Lower leg skin (tissue), 4 donors: ENCODE results near the gene ATP2B3. TPM values are rescaled to one million over a fixed set of nuclear protein-coding genes. Genes with fewer than 3 reads are reported as not detected.

ENCODE experiments used
- DNase-seq, 2 donors: peaks; one replicate each; pipeline ENCODE4 v3.0.0-alpha.2; 2019; ENCODE audit warnings: low spot score in 2 of 2
- H3K4me3 ChIP-seq: fragments of 200-600 bp; sonication (generic); 2 replicates; pipeline ENCODE4 v1.5.1; 2017; ENCODE audit warnings: mild to moderate bottlenecking, low read depth; ENCODE audit not compliant: poor library complexity, severe bottlenecking
- POLR2A ChIP-seq, 2 donors: fragments of 450-650 bp; IDR thresholded peaks; one replicate each; pipeline ENCODE4 v1.6.1; 2016 to 2017; ENCODE audit warnings: antibody characterized with exemption in 2 of 2, mild to moderate bottlenecking in 1 of 2, moderate library complexity in 1 of 2
- WGBS, 2 donors: methylation state at CpG; one replicate each; pipeline ENCODE4 v1.1.5; 2018; 5-methylcytosine and 5-hydroxymethylcytosine counted together
- intact Hi-C: fragments of 100-400 bp; cut with DNase I; formaldehyde crosslinking; loops from one replicate; pipeline ENCODE4 v1.15.0; 2023; ENCODE audit warnings: low total_unique reads
- total RNA-seq, 4 donors: library from RNA; depleted of rRNA; stranded (reverse); fragments of >200 nt; gene quantifications; one replicate each; pipeline ENCODE4 v1.1.0, GENCODE V29; 2016
- TF ChIP-seq, protein P1 (sequence below), 3 donors: fragments of 450-650 bp; IDR thresholded peaks; one replicate each; pipeline ENCODE4 v1.5.1; 2016; ENCODE audit warnings: antibody characterized with exemption in 3 of 3, mild to moderate bottlenecking in 3 of 3, moderate library complexity in 2 of 3

Gene ATP2B3
- total RNA-seq, 4 donors from 2014 or later: 0.07 TPM; not detected in 3

DNA sequence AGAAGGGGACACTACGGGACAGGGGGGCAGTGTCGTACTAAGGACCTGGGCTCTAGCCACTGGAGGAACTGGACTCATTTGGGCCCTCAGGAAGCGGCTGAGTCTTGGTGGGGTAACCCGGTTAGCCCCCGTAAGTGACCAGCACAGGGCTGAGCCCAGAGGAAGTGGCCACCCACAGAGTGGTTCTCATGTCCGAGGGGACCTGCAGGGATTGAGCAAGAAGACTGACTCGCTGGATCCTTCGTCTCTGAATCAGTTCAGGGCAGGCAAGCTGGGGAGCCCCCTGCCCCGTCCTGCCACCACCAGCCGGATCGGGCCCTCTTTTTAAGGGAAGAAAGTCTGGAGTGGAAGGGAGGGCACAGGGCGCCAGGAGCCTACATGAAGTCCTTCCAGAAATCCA is 23.4 kb upstream of the ATP2B3 start:
- H3K4me3 ChIP-seq: no peak overlapping the region
- WGBS, 2 donors: 78 to 100% methylated on average over 2 to 12 of the region's 12 CpGs
- intact Hi-C loops: no loop called here

DNA sequence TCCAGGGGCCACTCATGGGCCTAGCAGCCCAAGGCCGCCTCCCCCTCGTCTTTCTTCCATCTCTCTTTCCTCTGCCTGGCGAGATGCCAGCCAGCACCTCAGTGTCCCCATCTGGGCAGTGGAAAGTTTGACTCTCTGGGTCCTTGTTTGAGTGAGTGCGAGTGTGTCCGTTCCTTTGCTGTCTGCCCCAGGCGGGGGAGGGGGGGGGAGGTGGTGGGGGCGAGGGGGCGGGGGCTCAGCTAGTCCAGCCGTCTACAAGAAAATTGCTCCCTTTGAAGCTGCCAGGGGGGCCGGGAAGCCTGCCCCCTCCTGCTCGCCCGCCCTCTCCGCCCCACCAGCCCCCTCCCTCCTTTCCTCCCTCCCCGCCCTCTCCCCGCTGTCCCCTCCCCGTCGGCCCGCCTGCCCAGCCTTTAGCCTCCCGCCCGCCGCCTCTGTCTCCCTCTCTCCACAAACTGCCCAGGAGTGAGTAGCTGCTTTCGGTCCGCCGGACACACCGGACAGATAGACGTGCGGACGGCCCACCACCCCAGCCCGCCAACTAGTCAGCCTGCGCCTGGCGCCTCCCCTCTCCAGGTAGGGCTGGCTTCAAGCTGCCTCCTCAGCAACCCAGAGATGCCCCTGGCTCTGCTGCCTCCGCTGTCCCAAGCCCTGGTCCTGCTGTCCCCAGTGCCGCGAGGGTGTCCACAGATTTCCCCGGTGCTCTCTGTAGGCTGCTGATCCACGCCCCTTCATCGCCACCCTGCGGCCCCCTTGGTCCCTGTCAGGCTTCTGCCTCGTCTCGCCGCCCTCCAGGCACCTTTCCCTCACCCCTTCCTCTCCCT is 22.7 kb upstream of the ATP2B3 start, which contains the start of gene BGN:
TSS of gene BGN (plus strand) at position 440 of the 821 bp plus-strand sequence. CDS start 9,652 bp downstream, outside the sequence.
- WGBS, 2 donors: 6 to 29% methylated on average over 11 to 33 of the region's 41 CpGs
- no peak for DNase-seq
- intact Hi-C loops: no loop called here
- H3K4me3 ChIP-seq: no peak within 1 kb of the TSS
- no peak for TF ChIP-seq POLR2A (IDR thresholded peaks at IDR 0.05)
- TF ChIP-seq, protein P1, sequence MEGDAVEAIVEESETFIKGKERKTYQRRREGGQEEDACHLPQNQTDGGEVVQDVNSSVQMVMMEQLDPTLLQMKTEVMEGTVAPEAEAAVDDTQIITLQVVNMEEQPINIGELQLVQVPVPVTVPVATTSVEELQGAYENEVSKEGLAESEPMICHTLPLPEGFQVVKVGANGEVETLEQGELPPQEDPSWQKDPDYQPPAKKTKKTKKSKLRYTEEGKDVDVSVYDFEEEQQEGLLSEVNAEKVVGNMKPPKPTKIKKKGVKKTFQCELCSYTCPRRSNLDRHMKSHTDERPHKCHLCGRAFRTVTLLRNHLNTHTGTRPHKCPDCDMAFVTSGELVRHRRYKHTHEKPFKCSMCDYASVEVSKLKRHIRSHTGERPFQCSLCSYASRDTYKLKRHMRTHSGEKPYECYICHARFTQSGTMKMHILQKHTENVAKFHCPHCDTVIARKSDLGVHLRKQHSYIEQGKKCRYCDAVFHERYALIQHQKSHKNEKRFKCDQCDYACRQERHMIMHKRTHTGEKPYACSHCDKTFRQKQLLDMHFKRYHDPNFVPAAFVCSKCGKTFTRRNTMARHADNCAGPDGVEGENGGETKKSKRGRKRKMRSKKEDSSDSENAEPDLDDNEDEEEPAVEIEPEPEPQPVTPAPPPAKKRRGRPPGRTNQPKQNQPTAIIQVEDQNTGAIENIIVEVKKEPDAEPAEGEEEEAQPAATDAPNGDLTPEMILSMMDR (IDR thresholded peaks at IDR 0.05): no peak

More for the DNA sequence above, 23.4 kb upstream of the ATP2B3 start:
- no peak for TF ChIP-seq POLR2A (IDR thresholded peaks at IDR 0.05)
- TF ChIP-seq, protein P1 (IDR thresholded peaks at IDR 0.05): no peak
- DNase-seq: no peak

DNA sequence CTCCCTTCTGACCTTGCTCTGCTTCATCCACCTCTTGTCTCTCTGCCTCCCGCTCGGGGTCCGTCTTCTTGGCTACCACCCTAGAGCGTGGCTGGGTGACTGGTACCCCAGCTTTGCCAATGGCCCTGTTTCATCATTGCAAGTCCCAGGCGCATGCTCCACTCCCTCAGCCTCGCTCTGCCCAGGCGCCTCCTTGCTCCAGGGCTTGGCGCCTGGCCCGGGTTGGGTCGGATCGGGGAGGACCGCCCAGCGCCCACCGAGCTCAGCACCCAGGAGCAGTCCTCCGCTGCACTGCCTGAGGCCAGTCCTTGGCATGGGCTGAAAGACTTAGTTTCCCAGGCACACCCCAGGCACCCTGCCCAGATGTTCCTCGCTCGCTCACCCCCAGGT is 22.1 kb upstream of the ATP2B3 start:
- TF ChIP-seq POLR2A (IDR thresholded peaks at IDR 0.05): no peak
- TF ChIP-seq, protein P1 (IDR thresholded peaks at IDR 0.05): no peak
- intact Hi-C loops: no loop called here
- peak in 1 of 2 donors; percentile 21 for DNase-seq
- 3 to 34% methylated on average over 4 to 17 of the region's 17 CpGs for WGBS, 2 donors
- H3K4me3 ChIP-seq: no peak overlapping the region

DNA sequence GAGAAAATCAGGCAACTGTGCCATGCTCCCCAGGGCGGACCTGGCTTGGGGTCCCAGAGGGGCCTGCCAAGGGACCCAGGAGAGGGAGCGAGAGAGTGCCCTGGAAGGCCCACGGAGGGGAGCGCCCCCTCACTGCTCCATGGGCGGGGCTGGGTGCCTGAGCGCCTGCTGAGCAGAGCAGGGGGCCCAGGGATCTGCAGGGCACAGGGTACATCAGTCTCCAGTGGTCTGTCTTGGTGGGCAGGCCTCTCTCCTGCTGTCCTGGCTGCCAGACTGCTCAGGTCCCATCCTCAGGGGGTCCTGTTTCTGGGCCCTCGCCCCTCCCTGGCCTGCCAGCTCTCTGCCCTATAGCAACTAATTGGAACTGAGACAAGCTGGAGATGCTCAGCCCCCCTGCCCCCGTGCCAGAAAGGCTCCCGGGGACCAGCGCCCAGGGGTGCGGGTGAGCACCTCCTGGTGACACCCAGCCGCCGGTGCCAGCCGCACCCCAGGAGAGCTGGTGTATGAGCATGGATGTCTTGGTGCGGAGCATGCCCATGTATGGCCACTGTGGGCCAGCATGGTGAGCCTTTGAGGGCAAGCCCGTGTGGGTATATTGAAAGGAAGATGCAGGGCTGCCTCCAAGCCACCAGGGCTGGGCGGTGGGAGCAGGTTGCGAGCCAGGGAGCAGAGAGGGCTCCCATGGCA is 21.4 kb upstream of the ATP2B3 start:
- no peak overlapping the region for H3K4me3 ChIP-seq
- no peak for DNase-seq
- TF ChIP-seq, protein P1 (IDR thresholded peaks at IDR 0.05): no peak
- no peak for TF ChIP-seq POLR2A (IDR thresholded peaks at IDR 0.05)
- intact Hi-C loops: no loop called here
- WGBS, 2 donors: 51% methylated on average over 17 of the region's 18 CpGs; no CpG with 5 or more reads in 1 of the 2 donors

DNA sequence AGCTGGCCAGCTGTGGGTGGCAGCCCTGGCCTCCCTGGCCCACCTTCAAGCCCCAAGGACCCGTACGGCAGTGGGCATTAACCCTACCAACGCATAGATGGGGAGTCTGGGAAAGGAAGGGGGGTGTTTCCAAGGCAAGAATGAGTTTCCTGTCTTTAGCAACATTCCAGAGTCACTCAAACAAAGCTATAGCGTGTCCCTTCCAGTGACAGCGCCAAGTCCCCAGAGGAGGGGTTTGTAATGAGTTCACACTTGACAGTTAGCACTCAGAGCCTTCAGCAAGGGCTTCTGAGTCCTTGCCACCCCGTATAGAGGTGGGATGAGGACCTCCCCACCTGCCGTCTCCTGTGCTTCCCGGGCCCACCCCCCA is 20.9 kb upstream of the ATP2B3 start:
- TF ChIP-seq, protein P1 (IDR thresholded peaks at IDR 0.05): no peak
- TF ChIP-seq POLR2A (IDR thresholded peaks at IDR 0.05): no peak
- intact Hi-C loops: no loop called here
- 18 to 54% methylated on average over 5 to 8 of the region's 8 CpGs for WGBS, 2 donors
- DNase-seq: no peak
- no peak overlapping the region for H3K4me3 ChIP-seq
